ENCODE results near the gene HUNK. TPM values are rescaled to one million over a fixed set of nuclear protein-coding genes. Genes with fewer than 3 reads are reported as not detected.

The HUNK gene
- total and polyA plus RNA-seq, 2 donors (not counting 1 experiment from before 2014, with no cell fraction given) = 0.01 to 0.07 TPM

DNA sequence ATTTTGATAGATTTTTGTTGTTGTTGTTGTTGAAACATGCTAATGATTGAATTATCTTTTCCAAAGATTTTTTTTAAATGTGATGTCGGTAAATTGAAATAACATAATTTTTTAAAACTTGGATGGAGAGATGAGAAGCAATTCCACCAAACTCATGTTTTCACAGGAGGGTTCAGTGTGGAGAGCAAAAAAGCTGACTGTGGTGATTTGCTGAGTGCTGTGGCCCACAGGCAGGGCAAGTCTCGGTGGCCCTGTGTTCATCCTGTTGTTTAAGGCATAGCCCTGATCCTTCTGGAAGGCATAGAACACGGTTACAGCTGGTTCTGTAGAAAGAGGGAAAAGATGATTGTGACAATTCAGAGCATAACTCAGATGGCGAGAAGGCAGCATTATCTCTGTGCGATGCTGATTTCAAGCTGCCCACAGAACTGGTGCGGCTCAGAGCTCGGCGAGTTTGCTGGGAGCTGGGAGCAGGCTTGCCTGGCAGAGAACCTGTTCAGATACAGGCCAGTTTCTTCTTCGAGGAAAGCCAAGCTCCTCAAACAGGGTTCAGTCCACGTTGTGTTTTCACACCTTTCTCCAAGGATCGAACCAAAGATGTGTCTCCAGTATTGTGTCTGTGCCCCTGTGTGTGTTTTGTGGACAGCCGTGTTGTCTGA is 127.1 kb downstream of the HUNK start:
- DNase-seq (no peak), ATAC-seq (ENCODE audit: low read depth) (no peak)
- no peak overlapping the region for H2AFZ ChIP-seq (ENCODE audit: insufficient read depth, low read depth, low read length, poor library complexity, severe bottlenecking)
- no peaks in the 10 kb centered on the region for H3K4me1 Mint-ChIP-seq
- H3K36me3 ChIP-seq (replicated peaks in 1 of 2; ENCODE audit: control extremely low read depth in 1 of 2, control insufficient read depth in 1 of 2, extremely low read depth in 1 of 2, insufficient read depth in 2 of 2, low read length in 1 of 2) = no peaks in the 10 kb centered on the region
- H3K27ac ChIP-seq (ENCODE audit: low read length in 2 of 2) = no peak overlapping the region
- peaks cover 0 to 4% (median 0%) of the 10 kb centered on the region in 3 donors for H3K9me3 ChIP-seq (ENCODE audit: control extremely low read depth in 1 of 3, control insufficient read depth in 2 of 3, insufficient read depth in 1 of 3, low read length in 2 of 3)
- 84% methylated on average over 11 of the region's 12 CpGs for WGBS (ENCODE audit: insufficient coverage)
- H3K9ac ChIP-seq (ENCODE audit: low read length) = no peak overlapping the region
- no peaks in the 10 kb centered on the region for H3K9me3 Mint-ChIP-seq (ENCODE audit: insufficient read depth)
- POLR2A ChIA-PET = no interaction called here
- no peak overlapping the region for H3K4me2 ChIP-seq (replicated peaks; ENCODE audit: low read depth, low read length, poor library complexity, severe bottlenecking)
- peaks cover 3% of the 10 kb centered on the region for H3K27me3 Mint-ChIP-seq
- H3K27me3 ChIP-seq (replicated peaks in 1 of 4; ENCODE audit: control extremely low read depth in 1 of 4, control insufficient read depth in 3 of 4, insufficient read depth in 4 of 4, low read length in 3 of 4) = peaks cover 0 to 2% (median 0%) of the 10 kb centered on the region in 4 experiments
- no peak for TF ChIP-seq EZH2 (IDR thresholded peaks at IDR 0.05; ENCODE audit: borderline replicate concordance, insufficient read depth, low read depth, low read length, poor library complexity, severe bottlenecking)
- no peak for TF ChIP-seq CTCF (IDR thresholded peaks at IDR 0.05)
- H3K4me1 ChIP-seq (ENCODE audit: control insufficient read depth in 2 of 2, insufficient read depth in 2 of 2, low read length in 2 of 2) = no peaks in the 10 kb centered on the region
- no peak overlapping the region for H3K4me3 Mint-ChIP-seq
- intact Hi-C loops (cut with micrococcal nuclease) = no loop called here
- no peaks in the 10 kb centered on the region for H4K20me1 ChIP-seq (ENCODE audit: control insufficient read depth, insufficient read depth, low read length, poor library complexity, severe bottlenecking)
- no peaks in the 10 kb centered on the region for H3K79me2 ChIP-seq (ENCODE audit: control insufficient read depth, insufficient read depth, low read length)
- no peak overlapping the region for H3K4me3 ChIP-seq (ENCODE audit: control extremely low read depth in 1 of 5, extremely low read depth in 1 of 5, insufficient read depth in 1 of 5, low read depth in 2 of 5, low read length in 4 of 5)
- CTCF ChIA-PET = no interaction called here
- no peak overlapping the region for H3K27ac Mint-ChIP-seq

- Histone ChIP-seq H3K4me1 (ENCODE audit: control insufficient read depth in 2 of 2, insufficient read depth in 2 of 2, low read length in 2 of 2) (no peaks in the 10 kb centered on the region), H3K27ac (ENCODE audit: low read length in 2 of 2) (no peak overlapping the region), H3K9me3 (ENCODE audit: control extremely low read depth in 1 of 3, control insufficient read depth in 2 of 3, insufficient read depth in 1 of 3, low read length in 2 of 3) (peaks cover 0 to 4% (median 0%) of the 10 kb centered on the region in 3 donors), H3K9ac (ENCODE audit: low read length) (no peak overlapping the region), H4K20me1 (ENCODE audit: control insufficient read depth, insufficient read depth, low read length, poor library complexity, severe bottlenecking) (no peaks in the 10 kb centered on the region), H3K27me3 (replicated peaks in 1 of 4; ENCODE audit: control extremely low read depth in 1 of 4, control insufficient read depth in 3 of 4, insufficient read depth in 4 of 4, low read length in 3 of 4) (no peaks in the 10 kb centered on the region), H3K36me3 (replicated peaks in 1 of 2; ENCODE audit: control extremely low read depth in 1 of 2, control insufficient read depth in 1 of 2, extremely low read depth in 1 of 2, insufficient read depth in 2 of 2, low read length in 1 of 2) (no peaks in the 10 kb centered on the region), H3K4me3 (ENCODE audit: control extremely low read depth in 1 of 5, extremely low read depth in 1 of 5, insufficient read depth in 1 of 5, low read depth in 2 of 5, low read length in 4 of 5) (no peak overlapping the region), H3K4me2 (replicated peaks; ENCODE audit: low read depth, low read length, poor library complexity, severe bottlenecking) (no peak overlapping the region), H2AFZ (ENCODE audit: insufficient read depth, low read depth, low read length, poor library complexity, severe bottlenecking) (no peak overlapping the region), H3K79me2 (ENCODE audit: control insufficient read depth, insufficient read depth, low read length) (no peaks in the 10 kb centered on the region)
- Mint-ChIP-seq H3K27me3 (peaks cover 3% of the 10 kb centered on the region), H3K9me3 (ENCODE audit: insufficient read depth) (no peaks in the 10 kb centered on the region), H3K4me3 (no peak overlapping the region), H3K27ac (no peak overlapping the region), H3K4me1 (no peaks in the 10 kb centered on the region)
- ChIA-PET POLR2A (no interaction called here), CTCF (no interaction called here)
- WGBS (ENCODE audit: insufficient coverage) = 95% methylated on average over 7 of the region's 11 CpGs
- DNase-seq = no peak
- intact Hi-C loops (cut with micrococcal nuclease) = no loop called here
- no peak for ATAC-seq (ENCODE audit: low read depth)
- TF ChIP-seq CTCF (IDR thresholded peaks at IDR 0.05) (no peak), EZH2 (IDR thresholded peaks at IDR 0.05; ENCODE audit: borderline replicate concordance, insufficient read depth, low read depth, low read length, poor library complexity, severe bottlenecking) (no peak)
Measured at GRCh38 chr21:32001390-32001789, 128.6 kb downstream of the HUNK start.

Measured in B cell (primary cell).